Esophagus muscularis mucosa (tissue), 3 donors: ENCODE measurements around the gene HERPUD1.

Source experiments
- POLR2A ChIP-seq: fragments of 450-650 bp; IDR thresholded peaks from one replicate; pipeline ENCODE4 v1.6.1; 2017; ENCODE audit warnings: antibody characterized with exemption, moderate library complexity, mild to moderate bottlenecking, low read depth
- POLR2AphosphoS5 ChIP-seq, 2 donors: sonication (generic); formaldehyde crosslinking; IDR thresholded peaks; one replicate each; pipeline ENCODE4 v1.6.1; 2017; ENCODE audit warnings: antibody characterized with exemption in 2 of 2
- TF ChIP-seq, protein P1 (sequence below), 3 experiments: fragments of 200-600 bp in 2 of 3; fragments of 450-650 bp in 1 of 3; sonication (generic) in 2 of 3; IDR thresholded peaks; one replicate each; pipeline ENCODE4 v1.5.1; 2017 to 2019; ENCODE audit warnings: antibody characterized with exemption in 3 of 3, mild to moderate bottlenecking in 2 of 3, moderate library complexity in 1 of 3

DNA sequence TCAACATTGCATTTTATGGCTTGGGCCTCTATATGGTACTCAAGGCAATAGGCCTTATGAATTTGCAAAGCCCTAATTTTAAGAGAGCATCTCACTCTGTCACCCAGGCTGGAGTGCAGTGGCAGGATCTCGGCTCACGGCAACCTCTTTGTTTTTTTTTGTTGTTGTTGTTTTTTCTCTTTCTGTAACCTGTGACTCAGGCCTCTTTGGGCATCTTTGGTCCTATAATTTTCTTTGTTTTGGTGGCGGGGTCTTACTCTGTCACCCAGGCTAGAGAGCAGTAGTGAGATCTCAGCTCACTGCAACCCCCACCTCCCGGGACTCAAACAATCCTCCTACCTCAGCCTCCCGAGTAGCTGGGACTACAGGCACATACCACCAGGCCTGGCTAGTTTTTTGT lies 21.8 kb upstream of the HERPUD1 start:
- TF ChIP-seq, protein P1, sequence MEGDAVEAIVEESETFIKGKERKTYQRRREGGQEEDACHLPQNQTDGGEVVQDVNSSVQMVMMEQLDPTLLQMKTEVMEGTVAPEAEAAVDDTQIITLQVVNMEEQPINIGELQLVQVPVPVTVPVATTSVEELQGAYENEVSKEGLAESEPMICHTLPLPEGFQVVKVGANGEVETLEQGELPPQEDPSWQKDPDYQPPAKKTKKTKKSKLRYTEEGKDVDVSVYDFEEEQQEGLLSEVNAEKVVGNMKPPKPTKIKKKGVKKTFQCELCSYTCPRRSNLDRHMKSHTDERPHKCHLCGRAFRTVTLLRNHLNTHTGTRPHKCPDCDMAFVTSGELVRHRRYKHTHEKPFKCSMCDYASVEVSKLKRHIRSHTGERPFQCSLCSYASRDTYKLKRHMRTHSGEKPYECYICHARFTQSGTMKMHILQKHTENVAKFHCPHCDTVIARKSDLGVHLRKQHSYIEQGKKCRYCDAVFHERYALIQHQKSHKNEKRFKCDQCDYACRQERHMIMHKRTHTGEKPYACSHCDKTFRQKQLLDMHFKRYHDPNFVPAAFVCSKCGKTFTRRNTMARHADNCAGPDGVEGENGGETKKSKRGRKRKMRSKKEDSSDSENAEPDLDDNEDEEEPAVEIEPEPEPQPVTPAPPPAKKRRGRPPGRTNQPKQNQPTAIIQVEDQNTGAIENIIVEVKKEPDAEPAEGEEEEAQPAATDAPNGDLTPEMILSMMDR (IDR thresholded peaks at IDR 0.05), result no peak
- TF ChIP-seq POLR2A (no peak), POLR2AphosphoS5 (IDR thresholded peaks at IDR 0.05) (no peak)
